Transverse colon (tissue), 4 donors: ENCODE measurements around the gene CFAP61.

Experiments used
- POLR2A ChIP-seq: fragments of 450-650 bp; IDR thresholded peaks from one replicate; pipeline ENCODE4 v1.6.1; 2016; ENCODE audit warnings: antibody characterized with exemption, mild to moderate bottlenecking, moderate library complexity
- POLR2AphosphoS5 ChIP-seq, 3 donors: sonication (generic); formaldehyde crosslinking; IDR thresholded peaks; one replicate each; pipeline ENCODE4 v1.6.1; 2016; ENCODE audit warnings: antibody characterized with exemption in 3 of 3
- TF ChIP-seq, protein P1 (sequence below), 5 experiments: fragments of 200-600 bp in 3 of 5; fragments of 450-650 bp in 2 of 5; sonication (generic) in 3 of 5; IDR thresholded peaks; 1 replicate in 2 of 5; 2 replicates in 3 of 5; pipeline ENCODE4 v1.5.1; 2016 to 2017; ENCODE audit warnings: antibody characterized with exemption in 5 of 5, inconsistent platforms in 3 of 5, mild to moderate bottlenecking in 2 of 5, moderate library complexity in 1 of 5

DNA sequence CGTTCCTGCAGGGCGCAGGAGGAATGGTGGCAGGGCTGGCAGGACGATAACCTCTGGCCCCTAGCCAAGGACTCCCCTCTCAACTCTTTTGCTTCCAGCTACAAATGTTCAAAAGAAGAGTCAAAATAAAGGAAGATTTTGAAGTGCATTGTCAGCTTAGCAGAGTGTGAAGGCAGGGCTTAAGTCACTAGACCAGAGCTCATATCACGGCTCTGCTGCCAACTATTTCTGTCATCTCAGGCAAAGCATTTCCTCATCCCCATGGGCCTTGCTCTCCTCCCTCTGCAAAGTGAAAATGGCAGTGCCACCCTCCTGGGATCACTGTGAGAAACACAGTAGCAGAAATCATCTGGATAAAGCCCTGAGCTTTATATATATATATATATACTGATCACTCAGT lies 36.7 kb downstream of the CFAP61 start:
- TF ChIP-seq, protein P1, sequence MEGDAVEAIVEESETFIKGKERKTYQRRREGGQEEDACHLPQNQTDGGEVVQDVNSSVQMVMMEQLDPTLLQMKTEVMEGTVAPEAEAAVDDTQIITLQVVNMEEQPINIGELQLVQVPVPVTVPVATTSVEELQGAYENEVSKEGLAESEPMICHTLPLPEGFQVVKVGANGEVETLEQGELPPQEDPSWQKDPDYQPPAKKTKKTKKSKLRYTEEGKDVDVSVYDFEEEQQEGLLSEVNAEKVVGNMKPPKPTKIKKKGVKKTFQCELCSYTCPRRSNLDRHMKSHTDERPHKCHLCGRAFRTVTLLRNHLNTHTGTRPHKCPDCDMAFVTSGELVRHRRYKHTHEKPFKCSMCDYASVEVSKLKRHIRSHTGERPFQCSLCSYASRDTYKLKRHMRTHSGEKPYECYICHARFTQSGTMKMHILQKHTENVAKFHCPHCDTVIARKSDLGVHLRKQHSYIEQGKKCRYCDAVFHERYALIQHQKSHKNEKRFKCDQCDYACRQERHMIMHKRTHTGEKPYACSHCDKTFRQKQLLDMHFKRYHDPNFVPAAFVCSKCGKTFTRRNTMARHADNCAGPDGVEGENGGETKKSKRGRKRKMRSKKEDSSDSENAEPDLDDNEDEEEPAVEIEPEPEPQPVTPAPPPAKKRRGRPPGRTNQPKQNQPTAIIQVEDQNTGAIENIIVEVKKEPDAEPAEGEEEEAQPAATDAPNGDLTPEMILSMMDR (IDR thresholded peaks at IDR 0.05) = no peak
- no peak for TF ChIP-seq POLR2AphosphoS5 (IDR thresholded peaks at IDR 0.05)
- TF ChIP-seq POLR2A = no peak
